Right lobe of liver (tissue), 6 donors: ENCODE data around the gene YDJC. TPM values are rescaled to one million over a fixed set of nuclear protein-coding genes. Genes with fewer than 3 reads are reported as not detected.

Experiments
- ATAC-seq, 4 donors: fragments of 200-7000 bp; cut with Tn5 transposase; one replicate each; pipeline ENCODE4 v1.9.1; 2020; ENCODE audit warnings: mild to moderate bottlenecking in 4 of 4, moderate library complexity in 4 of 4
- DNase-seq, 3 donors: peaks; one replicate each; pipeline ENCODE4 v3.0.0-alpha.2; 2020
- H3K27ac ChIP-seq, 3 donors: fragments of 200-600 bp; one replicate each; pipeline ENCODE4 v1.8.0; 2022
- H3K27me3 ChIP-seq, 2 donors: fragments of 200-600 bp; one replicate each; pipeline ENCODE4 v1.8.0; 2022
- H3K36me3 ChIP-seq, 4 donors: fragments of 200-600 bp; sonication (generic) in 1 of 4; one replicate each; pipeline versions ENCODE4 v1.5.1 to v1.8.0; 2017 to 2022; ENCODE audit warnings: control low read depth in 1 of 4
- H3K4me1 ChIP-seq, 4 donors: fragments of 200-600 bp; sonication (generic) in 1 of 4; one replicate each; pipeline versions ENCODE4 v1.5.1 to v1.8.0; 2017 to 2022; ENCODE audit warnings: control low read depth in 1 of 4
- H3K4me3 ChIP-seq, 3 donors: fragments of 200-600 bp; one replicate each; pipeline ENCODE4 v1.8.0; 2022
- H3K9me3 ChIP-seq, 4 donors: fragments of 200-600 bp; sonication (generic) in 1 of 4; one replicate each; pipeline versions ENCODE4 v1.5.1 to v1.8.0; 2017 to 2022; ENCODE audit warnings: control low read depth in 1 of 4
- POLR2A ChIP-seq: fragments of 450-650 bp; IDR thresholded peaks from one replicate; pipeline ENCODE4 v1.6.1; 2017; ENCODE audit warnings: antibody characterized with exemption, mild to moderate bottlenecking
- WGBS: methylation state at CpG from one replicate; pipeline ENCODE4 v1.1.6; 2018; ENCODE audit warnings: low coverage, low lambda C conversion rate; ENCODE audit not compliant: insufficient coverage; ENCODE audit errors: missing lambda C conversion rate; 5-methylcytosine and 5-hydroxymethylcytosine counted together
- intact Hi-C, 2 donors: fragments of 100-400 bp; cut with DNase I; formaldehyde crosslinking; loops; one replicate each; pipeline versions ENCODE4 v1.11.2 to v1.14.1; 2022
- total RNA-seq, 6 experiments: library from RNA; depleted of rRNA in 2 of 6; stranded (reverse); fragments of >200 nt in 2 of 6; fragmentation: NEBNext Ultra II Directional in 3 of 6; extraction: Animal tissue kit (Norgen Biotek cat#: 25700) in 3 of 6; gene quantifications; one replicate each; pipeline versions ENCODE4 v1.1.0 to v1.2.4, GENCODE V29; 2016 to 2023
- TF ChIP-seq, protein P1 (sequence below), 4 donors: fragments of 200-600 bp in 3 of 4; fragments of 450-650 bp in 1 of 4; IDR thresholded peaks; one replicate each; pipeline versions ENCODE4 v1.5.1 to v1.8.0; 2016 to 2022; ENCODE audit warnings: antibody characterized with exemption in 4 of 4, mild to moderate bottlenecking in 2 of 4
- donor health status: DM: no; HTN: yes; CAD: no.
- donor health status: DM: no; HTN: no; CAD: no.
- donor health status: DM: no; HTN: no; CAD: no.
- donor health status: DM: no; HTN: yes; CAD: no.
- donor health status: DM: no; HTN: yes; CAD: no.

YDJC gene
- total RNA-seq, 6 experiments from 2014 or later, result 7.1 to 29.0 (median 7.8) TPM

DNA sequence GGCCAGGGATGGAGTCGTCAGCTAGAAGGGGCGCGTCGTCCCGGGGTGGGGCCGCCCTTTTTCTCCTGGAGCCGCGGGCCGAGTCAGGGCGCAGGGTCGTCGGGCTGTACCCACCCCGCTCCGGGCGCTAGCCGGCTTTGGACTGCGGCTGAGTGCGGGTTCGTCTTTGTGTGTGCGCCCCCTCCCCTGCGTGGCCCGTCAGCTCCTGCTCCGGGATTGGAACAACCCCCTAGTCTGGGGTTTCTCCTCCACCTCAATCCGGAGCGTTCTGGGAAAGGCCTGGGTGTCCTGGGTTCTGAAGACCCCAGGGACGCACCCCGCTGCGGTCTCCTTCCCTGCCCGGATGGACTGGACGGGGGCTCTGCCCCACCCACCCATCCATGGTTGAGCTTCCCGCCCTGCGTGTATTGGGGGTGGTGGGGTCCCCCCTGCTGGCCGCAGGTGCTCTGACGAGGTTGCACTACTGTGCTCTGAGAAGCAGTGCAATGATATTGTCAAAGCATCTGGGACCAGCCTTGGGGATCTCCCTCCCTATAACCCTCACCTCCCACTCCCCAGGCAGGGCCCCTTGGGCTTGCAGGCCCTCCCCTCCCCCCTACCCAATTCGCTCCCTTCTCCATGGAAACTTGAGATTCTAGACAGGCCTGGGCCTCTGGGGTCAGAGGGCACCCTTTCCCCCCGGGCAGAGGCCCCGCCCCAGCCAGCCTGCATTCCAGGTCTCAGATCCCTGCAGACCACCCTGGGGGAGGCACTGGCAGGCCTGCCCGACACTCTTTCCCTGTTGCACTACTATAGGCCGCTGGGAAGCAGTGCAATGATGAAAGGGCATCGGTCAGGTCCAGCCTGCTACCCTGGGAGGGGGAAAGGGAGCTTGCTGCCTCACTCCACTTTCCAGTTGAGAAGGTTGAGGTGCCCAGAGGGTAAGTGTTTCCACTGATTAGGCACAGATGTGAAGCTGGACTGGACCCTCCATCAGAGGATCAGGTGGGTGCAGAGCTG, 23.0 kb upstream of the YDJC start:
- Histone ChIP-seq H3K4me1 (peaks cover 0 to 16% (median 3%) of the 10 kb centered on the region in 4 donors), H3K4me3 (peak overlapping the region; percentile 19 to 50 (median 37)), H3K9me3 (no peaks in the 10 kb centered on the region), H3K27ac (no peak overlapping the region), H3K36me3 (peaks cover 0 to 8% (median 0%) of the 10 kb centered on the region in 4 donors), H3K27me3 (no peaks in the 10 kb centered on the region)
- no peak for ATAC-seq
- intact Hi-C loops, result no loop called here
- 51% methylated on average over 19 of the region's 40 CpGs for WGBS
- TF ChIP-seq, protein P1, sequence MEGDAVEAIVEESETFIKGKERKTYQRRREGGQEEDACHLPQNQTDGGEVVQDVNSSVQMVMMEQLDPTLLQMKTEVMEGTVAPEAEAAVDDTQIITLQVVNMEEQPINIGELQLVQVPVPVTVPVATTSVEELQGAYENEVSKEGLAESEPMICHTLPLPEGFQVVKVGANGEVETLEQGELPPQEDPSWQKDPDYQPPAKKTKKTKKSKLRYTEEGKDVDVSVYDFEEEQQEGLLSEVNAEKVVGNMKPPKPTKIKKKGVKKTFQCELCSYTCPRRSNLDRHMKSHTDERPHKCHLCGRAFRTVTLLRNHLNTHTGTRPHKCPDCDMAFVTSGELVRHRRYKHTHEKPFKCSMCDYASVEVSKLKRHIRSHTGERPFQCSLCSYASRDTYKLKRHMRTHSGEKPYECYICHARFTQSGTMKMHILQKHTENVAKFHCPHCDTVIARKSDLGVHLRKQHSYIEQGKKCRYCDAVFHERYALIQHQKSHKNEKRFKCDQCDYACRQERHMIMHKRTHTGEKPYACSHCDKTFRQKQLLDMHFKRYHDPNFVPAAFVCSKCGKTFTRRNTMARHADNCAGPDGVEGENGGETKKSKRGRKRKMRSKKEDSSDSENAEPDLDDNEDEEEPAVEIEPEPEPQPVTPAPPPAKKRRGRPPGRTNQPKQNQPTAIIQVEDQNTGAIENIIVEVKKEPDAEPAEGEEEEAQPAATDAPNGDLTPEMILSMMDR (IDR thresholded peaks at IDR 0.05), result no peak
- TF ChIP-seq POLR2A, result no peak
- DNase-seq, result no peak

DNA sequence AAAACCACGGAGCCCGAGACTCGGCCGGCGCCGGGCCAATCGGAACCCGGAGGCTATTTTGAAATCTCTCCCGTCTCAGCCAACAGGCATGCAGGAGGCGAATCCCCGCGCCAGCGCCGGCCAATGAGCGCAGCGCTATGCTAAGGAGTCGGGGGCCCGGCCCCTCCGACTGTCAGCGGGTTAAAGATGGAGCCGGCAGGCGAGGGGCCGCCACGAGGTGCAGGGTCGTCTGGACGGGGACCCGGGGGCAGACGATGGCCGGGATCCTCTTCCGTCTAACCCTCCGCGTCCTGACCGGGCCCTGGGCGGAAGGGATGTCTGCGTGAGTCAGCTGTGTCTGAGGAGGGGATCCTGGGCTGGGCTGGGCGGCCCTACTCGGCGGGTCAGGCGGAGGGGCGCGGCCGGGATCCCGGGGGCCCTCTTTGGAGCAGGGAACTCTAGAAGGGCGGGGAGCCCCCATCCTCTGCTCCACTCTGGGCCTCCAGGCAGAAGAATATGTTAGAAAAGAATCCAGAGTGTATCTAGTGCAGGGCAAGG, 22.3 kb upstream of the YDJC start:
- peak; percentile 84 to 94 (median 89) for ATAC-seq
- DNase-seq, result peak; percentile 85 to 88 (median 86)
- Histone ChIP-seq H3K9me3 (no peaks in the 10 kb centered on the region), H3K27ac (no peak overlapping the region), H3K36me3 (peaks cover 0 to 8% (median 0%) of the 10 kb centered on the region in 4 donors), H3K4me3 (peak overlapping the region; percentile 19 to 50 (median 37)), H3K4me1 (peaks cover 0 to 16% (median 3%) of the 10 kb centered on the region in 4 donors), H3K27me3 (no peaks in the 10 kb centered on the region)
- TF ChIP-seq, protein P1 (IDR thresholded peaks at IDR 0.05), result no peak
- no peak for TF ChIP-seq POLR2A
- intact Hi-C loops, result no loop called here
- under 1% methylated on average over 18 of the region's 44 CpGs for WGBS

DNA sequence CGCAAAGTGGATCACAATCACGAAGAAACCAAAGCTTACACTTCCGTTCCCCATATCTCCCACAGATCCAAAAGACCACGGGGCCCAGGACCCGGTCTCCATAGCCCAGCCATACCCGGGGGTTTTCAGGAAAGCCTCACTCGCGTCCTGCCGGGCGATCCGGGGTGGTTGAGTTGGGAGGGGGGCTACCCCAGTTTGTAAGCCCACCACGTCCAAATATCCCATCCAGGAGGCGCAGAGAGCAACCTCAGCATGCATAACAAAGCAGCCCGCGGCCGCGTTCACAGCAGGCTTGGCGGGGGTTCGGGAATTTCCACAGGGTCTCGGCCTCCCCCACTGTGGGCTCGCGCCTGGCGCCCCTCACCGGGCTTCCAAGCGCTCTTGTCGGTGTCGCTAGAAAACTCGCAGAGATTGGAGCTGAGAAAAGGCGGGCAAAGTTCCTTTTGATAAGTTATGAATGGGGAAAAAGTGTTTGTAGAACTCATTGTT, 21.7 kb upstream of the YDJC start:
- peak in 2 of 3 donors; percentile 38 to 61 for DNase-seq
- 4% methylated on average over 10 of the region's 29 CpGs for WGBS
- H3K27ac ChIP-seq, result no peak overlapping the region

DNA sequence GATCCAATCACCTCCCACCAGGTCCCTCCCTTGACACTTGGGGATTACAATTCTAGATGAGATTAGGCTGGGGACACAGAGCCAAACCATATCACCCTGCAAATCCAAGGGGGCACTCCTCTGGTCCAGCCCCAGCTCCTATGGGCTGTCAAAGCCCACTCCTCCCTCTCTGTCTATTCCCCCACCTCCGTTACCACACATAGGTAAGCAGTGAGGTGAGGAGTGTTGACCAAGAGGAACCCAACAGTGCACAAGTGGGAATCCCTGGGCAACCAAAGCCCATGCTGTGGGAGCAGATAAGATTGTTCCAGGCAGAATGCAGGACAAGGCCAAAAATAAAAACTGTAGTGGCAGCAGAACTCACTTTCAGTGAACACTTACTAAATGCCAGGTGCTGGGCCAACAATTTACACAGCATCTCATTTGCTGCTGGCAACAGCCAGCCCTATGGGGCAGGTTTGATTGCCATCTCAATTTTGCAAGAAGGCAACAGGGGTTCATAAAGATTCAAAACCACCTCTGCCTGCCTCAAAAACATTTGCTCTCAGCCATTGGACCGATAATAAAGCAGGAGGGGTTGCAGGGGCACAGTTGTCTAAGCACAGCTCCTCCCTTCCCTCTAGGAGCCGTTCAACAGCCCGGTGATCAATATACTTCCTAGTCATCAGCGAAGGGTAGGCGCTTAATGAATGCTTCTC, 21.1 kb upstream of the YDJC start:
- H3K27ac ChIP-seq, result no peak overlapping the region
- no peaks in the 10 kb centered on the region for H3K27me3 ChIP-seq
- intact Hi-C loops, result no loop called here
- 40% methylated on average over 5 of the region's 6 CpGs for WGBS
- no peaks in the 10 kb centered on the region for H3K9me3 ChIP-seq
- peak overlapping the region in 2 of 3 donors; percentile 19 to 50 for H3K4me3 ChIP-seq
- peaks cover 0 to 21% (median 5%) of the 10 kb centered on the region in 4 donors for H3K4me1 ChIP-seq
- TF ChIP-seq, protein P1 (IDR thresholded peaks at IDR 0.05), result no peak
- TF ChIP-seq POLR2A, result no peak
- no peak for DNase-seq
- H3K36me3 ChIP-seq, result peaks cover 0 to 8% (median 2%) of the 10 kb centered on the region in 4 donors
- peak in 2 of 4 donors; percentile 2 to 4 for ATAC-seq

More for the DNA sequence above, 21.7 kb upstream of the YDJC start:
- Histone ChIP-seq H3K4me3 (peak overlapping the region; percentile 19 to 50 (median 37)), H3K27me3 (no peaks in the 10 kb centered on the region), H3K9me3 (no peaks in the 10 kb centered on the region), H3K4me1 (peaks cover 0 to 16% (median 3%) of the 10 kb centered on the region in 4 donors), H3K36me3 (peaks cover 0 to 8% (median 0%) of the 10 kb centered on the region in 4 donors)
- intact Hi-C loops, result no loop called here
- peak; percentile 2 to 13 (median 6) for ATAC-seq
- no peak for TF ChIP-seq POLR2A
